GM21717 (cell line): ENCODE data around the gene GRIK2.
A peak's percentile ranks its signal among the peaks of the same experiment; 100 is the strongest.
"Not testable (repeated sequence)": the region's sequence is repeated elsewhere in the genome, so short reads cannot be mapped to it uniquely, and the experiment has no call there.

Experiments
- ATAC-seq: cut with Tn5 transposase; IDR thresholded peaks from one replicate; pipeline ENCODE4 v1.9.1; 2021; ENCODE audit warnings: mild to moderate bottlenecking, moderate library complexity; ENCODE audit not compliant: unreplicated experiment

GRIK2 gene

DNA sequence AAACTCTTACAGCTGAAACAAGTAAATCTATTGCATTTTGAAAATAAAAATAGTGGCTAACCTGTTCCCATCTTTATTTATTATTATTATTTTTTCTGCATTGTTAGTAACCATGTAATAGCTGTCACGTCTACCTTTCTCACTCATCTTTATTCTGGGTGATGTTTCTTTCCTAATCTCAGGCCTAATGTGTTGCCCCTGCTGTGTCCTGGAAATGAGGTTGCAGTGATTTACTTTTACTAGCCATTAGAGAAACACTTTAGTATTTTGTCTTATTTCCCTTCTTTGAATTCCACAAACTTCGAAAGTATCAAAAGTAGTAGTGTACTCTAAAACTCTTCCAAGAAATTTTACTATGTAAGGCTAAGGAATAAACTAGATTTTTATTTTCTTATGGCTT is 546.9 kb downstream of the GRIK2 start:
- no peak for ATAC-seq

DNA sequence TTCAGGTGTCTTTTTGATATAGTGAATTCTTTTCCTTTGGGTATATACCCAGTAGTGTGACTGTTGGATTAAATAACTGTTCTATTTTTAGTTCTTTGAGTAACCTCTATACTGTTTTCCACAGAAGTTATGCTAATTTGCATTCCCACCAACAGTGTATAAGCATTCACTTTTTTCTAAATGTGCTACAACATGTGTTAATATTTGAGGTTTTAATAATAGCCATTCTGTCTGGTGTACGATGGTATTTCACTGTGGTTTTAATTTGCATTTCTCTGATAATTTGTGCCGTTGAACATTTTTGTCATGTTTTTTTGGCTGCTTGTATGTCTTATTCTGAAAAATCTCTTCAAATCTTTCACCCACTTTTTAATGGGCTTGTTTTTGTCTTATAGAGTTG is 563.5 kb downstream of the GRIK2 start:
- ATAC-seq: no peak

DNA sequence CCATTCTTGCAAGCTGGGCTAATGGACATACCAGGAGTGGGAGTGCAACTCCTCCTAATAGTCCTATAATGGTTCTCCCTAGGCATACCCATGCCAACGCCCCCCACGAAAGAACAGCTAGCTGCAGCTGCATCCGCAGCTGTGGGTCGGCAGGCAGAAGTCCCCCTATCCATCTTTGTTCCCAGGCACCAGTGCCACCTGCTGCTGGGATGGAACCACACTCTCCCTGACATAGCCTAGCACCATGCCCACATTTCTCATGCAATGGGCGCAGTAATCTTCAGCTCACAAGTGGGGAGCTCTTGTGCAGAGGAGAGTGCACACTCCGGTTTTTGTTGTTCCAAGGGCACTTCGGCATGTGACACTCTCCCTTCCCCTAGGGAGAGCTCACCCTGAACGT is 567.8 kb downstream of the GRIK2 start:
- no peak for ATAC-seq

DNA sequence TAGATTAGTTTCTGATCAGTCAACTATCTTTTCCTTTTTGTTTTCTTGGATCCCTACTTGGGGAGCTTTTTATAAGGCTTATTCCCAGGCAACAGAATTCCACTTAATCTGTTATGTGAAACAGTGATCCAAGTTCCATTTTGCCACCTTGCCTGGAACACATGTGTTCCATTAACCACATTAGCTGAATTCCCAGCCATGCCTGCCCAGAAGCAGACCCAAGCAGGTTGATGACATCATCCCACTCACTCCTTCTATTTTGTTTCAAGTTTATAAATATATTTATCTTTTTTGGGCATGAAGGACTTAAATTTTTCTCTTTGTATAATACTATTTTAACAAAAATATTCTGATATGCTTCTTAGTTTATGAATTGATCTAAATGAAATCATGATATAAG is 587.4 kb downstream of the GRIK2 start:
- no peak for ATAC-seq

DNA sequence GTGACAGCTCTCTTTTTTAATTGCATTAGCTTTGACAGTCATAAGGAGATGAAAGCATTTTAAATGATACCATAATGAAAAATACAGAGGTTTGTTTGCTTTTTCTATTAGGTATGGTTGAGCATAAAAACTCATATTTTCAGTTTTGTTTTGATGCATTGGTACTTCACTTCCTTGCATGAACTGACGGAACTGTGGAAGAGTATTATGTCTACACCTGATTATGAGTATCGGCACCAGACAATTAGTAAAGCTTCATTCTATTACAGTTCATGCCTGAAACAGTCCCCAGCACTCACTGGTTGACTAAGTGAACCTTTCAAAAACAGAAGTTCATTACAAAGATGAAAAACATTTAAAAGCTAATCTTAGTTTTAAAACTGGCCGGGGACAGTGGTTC is 593.0 kb downstream of the GRIK2 start:
- ATAC-seq: peak; percentile 90

DNA sequence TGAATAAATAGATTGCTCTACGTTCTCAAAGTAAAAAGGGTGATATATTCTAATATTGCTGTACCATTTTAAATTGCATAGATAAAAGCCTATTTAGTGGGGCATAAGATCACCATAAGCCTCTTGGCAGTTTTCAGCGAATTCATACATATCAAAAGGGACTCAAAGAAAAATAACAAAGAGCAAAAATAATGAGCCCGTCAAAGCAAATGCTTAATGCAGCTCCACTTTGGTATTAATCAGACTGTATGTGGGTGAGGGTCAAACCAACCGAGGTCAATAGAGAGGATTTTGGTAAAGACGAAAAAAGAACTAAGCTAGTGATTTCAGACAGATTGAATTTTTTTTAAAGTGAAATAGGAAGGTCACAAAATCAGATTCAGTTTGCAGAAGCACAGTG is 598.8 kb downstream of the GRIK2 start:
- ATAC-seq: no peak

DNA sequence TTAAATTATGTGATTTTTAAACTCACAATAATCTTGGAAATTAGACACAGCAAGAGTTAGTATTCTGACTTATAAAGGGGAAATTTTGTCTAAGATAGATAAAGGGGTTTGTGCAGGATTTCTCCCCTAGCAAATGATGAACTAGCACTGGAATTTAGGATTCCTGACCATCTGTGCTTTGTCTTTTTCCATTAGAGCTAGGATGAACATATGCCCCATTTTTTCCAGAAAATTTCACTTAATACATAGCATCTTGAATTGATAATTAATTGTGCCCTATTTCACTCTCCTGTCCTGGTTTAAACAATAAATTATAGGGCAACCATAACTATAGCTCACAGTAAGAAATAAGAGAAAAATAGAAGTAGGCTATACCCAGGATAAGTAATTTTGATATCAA is 601.0 kb downstream of the GRIK2 start:
- no peak for ATAC-seq

DNA sequence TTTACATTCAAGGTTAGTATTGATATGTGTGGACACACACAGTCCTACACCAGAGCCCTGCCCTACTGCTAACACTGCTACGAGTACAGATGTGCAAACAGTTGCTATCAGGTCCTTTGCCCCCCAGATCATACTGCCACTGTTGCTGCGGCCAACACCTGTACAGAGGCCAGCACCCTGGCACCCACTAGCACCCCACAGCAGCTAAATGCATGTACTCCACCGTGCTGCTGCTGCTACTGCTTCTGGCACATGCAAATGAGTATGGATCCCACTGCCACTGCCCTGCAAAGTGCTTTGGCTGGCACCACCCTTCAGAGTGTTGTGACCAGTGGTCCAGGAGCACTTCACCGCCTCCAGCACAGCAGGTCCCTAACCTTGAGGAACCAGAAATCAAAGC is 621.9 kb downstream of the GRIK2 start:
- ATAC-seq: no peak

DNA sequence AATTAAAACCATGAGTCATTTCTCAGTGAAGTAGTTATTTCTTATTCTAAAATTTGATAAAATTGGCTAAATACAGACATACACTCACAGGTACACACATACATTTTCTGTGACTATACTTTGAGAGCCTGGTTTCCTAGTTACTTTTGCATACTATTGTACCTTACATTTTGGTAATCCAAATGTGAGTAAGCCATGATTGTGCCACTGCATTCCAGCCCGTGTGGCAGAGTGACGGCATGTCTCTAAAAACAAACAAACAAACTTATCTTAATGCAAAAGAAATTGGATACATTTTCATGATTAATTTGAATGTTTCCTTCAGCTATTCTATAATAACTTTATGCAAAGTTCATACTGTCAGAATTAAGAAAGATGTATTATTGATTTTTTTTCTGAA is 628.8 kb downstream of the GRIK2 start:
- no peak for ATAC-seq

DNA sequence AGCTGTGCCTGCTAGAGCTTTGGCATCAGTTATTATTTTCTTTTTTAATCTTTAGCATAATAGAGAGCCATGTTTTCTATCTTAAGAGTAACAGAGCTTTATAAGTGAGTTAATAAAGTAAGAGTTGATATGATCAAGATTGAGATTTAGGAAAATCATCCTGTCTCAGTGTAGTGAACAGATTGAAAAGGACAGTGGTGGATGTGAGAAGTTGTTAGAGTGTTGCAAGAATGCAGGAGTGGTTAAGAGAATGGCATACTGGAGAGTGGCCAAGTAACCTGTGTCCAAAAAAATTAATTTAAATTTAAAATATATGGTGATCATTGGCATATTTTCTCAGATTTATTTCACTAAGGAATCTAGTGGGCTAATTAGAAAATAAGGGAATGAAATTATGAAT is 629.3 kb downstream of the GRIK2 start:
- ATAC-seq: no peak

DNA sequence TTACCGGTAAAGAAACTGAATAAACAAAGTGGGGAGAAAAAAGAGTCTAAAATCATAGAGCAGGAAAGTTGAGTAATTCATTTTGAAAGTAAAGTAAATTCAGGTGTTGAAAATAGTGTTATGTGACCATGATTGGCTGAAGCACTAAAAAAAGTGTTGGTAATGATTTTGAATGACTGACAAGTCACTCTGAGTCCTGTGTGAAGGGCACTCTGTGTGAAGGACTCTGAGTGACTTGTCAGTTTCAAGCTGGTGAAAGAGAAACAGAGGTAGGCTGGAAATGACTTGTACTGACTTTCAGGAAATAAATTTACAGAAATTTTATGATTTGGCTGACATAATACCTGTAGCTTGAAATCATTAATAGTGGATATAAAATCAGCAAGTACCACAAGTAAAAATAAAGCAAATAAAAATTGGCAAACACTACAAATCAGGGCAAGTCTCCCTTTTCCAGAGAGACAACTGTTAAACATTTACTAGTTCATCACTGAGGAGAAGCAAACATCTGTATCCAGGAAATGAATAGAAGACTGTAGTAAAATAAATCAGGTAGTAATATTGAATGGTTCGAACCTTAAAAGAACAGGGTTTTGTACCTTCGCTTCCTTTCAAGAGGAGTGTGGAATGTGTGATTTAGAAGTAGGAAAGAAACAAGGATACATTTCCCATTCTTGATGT is 630.6 kb downstream of the GRIK2 start:
- ATAC-seq: no peak

DNA sequence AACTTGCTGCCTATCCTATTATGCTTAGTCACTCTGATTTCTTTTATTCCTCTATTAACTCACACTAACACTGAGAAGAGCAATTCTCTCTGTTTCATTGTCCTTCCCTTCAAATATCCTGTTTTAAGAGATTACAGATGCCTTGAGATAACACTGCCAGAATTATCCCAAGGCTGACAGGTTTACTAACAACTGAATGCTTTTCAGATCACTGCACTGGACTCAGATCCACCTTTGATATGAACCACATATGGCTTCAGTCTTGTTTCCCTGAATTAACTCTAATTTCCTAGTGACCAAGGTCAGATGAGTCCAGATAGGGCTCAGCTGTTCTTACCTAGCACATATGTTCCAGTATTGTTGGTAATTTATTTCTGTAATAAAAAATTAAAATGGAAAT is 633.1 kb downstream of the GRIK2 start:
- no peak for ATAC-seq

DNA sequence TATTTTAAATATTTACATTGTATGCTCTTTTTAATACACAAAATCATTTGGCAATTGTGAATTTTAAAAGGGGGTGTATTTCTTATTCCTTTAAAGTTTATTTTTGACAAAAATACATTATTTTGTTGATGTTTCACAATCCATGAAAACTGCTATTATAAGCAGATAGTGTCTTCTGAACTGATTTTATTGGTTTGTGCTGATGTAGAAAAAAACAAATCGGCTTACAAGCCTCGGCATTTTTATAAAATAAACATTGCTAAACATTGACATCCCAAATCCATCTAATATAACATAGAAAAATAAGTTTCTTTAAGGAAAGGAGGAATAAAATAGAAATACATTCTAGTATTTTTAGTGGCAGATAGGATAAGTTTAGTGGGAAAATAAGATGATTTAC is 634.7 kb downstream of the GRIK2 start:
- no peak for ATAC-seq

DNA sequence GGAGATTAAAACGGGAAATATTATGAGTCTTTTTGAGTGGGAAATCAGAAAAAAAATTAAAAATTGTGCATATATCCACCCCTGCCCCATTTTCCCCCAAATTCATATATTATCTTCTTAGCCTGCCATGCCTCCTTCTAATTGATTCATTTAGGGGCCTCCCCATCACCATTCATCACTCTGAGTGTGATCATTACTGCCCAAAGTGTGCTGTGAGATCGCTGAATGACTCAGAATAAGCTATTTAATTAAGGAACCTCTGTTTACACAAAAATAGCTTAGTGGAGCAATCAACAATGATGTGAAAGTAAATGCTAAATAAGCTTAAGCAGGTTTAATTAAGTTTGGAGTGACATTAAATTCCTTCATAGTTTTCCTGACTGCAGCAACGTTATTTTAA is 645.5 kb downstream of the GRIK2 start:
- ATAC-seq: no peak

DNA sequence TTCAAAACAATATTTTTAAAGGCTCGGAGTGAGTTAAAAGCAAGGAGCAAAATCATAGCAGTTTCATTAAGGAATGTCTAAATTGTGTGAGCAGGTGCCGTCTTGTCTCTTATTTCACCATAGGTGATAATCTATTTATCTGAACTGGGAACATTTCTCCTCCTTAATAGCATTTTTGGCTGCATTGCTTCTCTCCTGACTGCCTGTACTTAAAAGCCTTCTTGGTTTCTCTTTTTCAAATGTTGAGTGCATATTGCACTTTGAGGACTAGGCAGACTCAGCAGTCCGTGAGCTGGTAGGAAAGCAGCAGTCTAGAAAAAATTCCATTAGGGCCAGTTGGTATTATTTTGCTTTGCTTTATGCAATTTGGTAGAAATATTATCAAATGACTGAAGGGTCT is 645.9 kb downstream of the GRIK2 start:
- ATAC-seq: no peak

DNA sequence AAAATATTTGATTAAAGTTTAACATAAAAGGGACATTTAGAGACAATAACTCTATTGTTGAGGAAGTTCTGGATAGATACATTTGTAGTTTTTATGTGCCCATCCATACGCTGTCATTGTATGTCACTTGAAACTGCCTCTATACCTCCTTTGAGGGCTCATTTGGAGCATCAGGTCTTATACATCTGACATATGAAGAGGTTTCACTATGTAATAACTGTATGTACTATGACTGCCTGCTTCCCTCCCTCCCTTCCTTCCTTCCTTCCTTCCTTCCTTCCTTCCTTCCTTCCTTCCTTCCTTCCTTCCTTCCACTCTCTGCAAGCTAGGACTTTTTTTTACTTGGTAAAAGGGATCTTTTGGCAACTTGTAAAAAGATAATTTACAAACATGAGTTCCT is 657.5 kb downstream of the GRIK2 start:
- ATAC-seq: no peak

DNA sequence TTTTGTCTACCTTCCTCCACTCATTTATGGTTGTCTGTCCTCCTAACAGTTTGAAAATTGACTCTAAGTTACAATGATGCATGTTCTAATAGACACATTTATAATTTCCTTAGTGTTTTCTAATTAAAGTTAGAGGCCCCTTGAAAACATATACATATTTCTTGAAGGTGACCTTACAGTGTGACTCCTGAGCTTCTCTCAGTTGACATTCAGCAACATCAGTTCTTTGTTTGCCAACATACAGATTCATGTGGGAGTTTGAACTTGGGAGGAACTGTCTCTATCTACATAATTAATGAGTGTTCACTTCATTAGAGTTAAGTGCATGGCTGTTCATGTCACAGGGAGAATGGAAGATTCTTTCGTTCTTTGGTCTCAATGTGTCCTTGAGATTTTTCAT is 658.2 kb downstream of the GRIK2 start:
- ATAC-seq: no peak

DNA sequence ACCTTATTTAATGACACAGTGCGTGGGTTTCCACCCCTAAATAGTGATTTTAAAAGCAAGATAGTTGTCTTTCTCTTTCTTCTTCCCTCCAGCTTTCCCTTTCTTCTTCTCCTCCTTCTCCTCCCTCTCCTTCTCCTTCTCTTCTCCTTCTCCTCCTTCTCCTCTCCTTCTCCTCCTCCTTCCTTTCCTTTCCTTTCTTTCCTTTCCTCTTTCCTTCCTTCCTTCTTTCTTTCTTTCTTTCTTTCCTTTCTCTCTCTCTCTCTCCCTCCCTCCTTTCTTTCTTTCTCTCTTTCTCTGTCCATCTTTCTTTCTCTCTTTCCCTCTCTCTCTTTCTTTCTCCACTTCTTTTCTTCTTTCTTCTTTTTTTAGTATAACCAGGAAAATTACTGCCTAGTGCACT is 670.6 kb downstream of the GRIK2 start:
- no peak for ATAC-seq

DNA sequence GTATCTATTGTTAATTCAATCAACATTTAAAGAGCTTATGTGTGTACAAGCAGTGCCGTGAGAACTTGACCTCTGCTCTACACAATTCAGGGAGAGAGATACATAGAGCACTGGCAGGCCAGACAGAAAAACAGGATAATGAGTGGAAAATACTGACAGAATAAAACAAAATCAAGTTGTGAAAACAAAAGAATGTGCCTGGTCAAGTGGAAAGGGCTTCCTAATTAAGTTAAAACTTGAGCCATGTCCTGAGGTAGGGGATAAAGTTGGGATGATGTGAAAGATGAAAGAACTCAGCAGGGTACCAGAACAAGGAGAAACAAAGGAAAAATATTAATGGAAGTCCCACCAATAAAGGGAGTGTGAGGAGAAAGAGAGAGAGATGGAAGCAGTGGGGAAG is 672.8 kb downstream of the GRIK2 start:
- no peak for ATAC-seq

DNA sequence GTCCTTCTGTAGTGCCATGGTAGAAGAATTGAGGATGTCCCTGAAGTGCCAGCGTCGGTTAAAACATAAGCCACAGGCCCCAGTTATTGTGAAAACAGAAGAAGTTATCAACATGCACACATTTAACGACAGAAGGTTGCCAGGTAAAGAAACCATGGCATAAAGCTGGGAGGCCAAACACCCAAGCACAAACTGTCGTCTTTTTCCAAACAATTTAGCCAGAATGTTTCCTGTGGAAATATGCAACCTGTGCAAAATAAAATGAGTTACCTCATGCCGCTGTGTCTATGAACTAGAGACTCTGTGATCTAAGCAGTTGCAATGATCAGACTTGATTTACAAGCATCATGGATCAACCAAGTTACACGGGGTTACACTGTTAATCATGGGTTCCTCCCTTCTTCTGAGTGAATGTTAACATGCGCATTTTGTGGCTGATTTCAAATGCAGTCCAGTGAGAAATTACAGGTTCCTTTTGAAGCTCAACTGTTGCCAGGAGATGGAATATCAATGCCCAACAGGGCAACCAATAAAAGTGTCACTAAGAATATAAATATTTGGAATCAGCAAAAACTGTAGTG is 674.9 kb downstream of the GRIK2 start:
- ATAC-seq: no peak

DNA sequence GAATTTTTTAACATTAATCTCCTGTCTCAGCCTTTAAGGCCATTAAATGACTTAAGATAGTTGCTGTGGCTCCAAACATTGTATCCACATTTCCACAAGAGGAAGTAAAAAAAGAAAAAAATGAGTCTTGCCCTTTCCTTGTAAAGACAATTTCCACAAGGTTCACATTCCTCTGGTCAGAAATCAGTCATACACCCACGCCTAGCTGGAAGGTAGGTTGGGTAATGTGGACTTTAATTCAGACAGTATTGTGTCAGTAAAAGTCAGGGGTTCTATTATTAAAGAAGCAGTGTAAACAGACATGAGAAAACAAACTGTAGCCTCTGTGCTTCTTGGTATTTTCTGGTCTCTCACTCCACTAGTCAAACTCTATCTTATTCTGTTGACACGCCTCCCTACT is 682.0 kb downstream of the GRIK2 start:
- ATAC-seq: no peak

DNA sequence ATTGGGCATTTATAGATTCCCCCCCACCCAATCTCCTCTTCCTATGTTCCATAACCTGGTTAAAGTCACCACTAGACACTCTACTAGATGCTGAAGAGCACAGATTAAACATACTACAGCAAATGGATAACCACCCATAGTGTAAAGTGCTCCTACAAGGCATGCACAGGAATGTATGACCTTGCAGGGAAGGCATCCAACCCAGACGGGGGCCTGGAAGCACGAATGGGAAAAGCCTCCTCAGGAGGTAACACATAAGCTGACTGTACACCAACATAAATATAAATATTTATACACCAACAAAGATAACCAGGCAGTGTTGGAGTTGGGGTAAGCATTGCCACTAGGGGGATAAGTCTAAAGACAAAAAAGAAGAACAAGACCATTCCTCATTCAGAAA is 691.7 kb downstream of the GRIK2 start:
- ATAC-seq: no peak

DNA sequence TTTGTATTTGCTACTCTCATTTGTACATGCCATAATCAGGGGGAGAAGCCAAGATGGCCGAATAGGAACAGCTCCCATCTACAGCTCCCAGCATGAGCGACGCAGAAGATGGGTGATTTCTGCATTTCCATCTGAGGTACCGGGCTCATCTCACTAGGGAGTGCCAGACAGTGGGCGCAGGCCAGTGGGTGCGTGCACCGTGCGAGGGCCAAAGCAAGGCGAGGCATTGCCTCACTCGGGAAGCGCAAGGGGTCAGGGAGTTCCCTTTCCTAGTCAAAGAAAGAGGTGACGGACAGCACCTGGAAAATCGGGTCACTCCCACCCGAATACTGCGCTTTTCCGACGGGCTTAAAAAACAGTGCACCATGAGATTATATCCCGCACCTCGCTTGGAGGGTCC is 694.7 kb downstream of the GRIK2 start:
- ATAC-seq: not testable (repeated sequence)
